Measurements from ENCODE around the gene FAM227A. TPM values are rescaled to one million over a fixed set of nuclear protein-coding genes. Genes with fewer than 3 reads are reported as not detected.

The FAM227A gene
- total and polyA plus RNA-seq, 2 of the 13 experiments (the other 11 are each of a cell fraction or from before 2014, with no cell fraction given) = 1.0 to 1.5 TPM

DNA sequence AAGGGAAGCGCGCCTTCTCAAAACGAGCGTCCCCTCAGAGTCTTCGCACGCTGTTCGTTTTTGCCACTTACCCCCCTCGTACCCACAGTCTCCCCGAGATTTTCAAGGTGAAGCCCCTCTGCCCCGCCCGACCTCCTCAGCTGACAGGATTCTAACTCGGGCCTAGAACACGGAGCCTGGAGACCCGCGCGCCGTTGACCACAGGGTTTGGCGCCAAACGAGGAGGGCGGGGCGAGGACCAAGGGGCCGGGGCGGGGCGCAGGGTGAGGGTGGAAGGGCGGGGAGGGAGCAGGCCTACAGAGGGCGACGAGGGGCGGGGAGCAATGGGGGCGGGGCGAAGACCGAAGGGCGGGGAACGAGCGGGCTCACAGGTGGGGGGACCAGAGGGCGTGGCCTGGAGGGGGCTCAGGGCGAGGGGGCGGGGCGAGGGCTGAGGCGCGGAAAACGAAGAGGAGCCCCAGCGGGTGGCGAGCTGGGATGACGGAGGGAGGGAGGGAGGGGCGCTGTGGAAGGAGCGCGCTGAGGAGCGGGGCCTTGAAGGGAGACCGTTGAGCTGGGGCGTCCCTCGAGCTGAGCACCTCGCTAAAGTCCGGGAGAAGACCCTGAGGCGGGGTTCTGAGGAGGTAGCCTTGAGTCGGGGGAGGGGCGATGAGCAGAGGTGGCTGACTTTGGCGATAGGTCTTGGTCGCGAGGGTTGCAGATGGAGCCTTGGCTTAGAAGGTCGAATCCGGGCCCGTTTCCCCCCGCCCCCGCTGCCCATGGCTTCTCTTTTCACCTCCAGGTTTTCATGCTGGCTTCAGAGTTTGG, 86.0 kb downstream of the FAM227A start, which contains the start of gene DMC1 (continued):
- TF ChIP-seq ARNTL (CRISPR knock-in tag; IDR thresholded peaks at IDR 0.05) (0 out of 2 replicates have a peak, but pooled peaks have one; percentile 2), ZNF468 (CRISPR knock-in tag; IDR thresholded peaks at IDR 0.05) (no peak), POLR2AphosphoS5 (IDR thresholded peaks at IDR 0.05; ENCODE audit: low read depth, low read length) (0 out of 2 replicates have a peak, but pooled peaks have one; percentile 23), HDAC2 (CRISPR knock-in tag; IDR thresholded peaks at IDR 0.05) (no peak), TBL1XR1 (IDR thresholded peaks at IDR 0.05; ENCODE audit: borderline replicate concordance, low read length, partially characterized antibody) (no peak), TOPORS (CRISPR knock-in tag; IDR thresholded peaks at IDR 0.05) (no peak), ZNF777 (CRISPR knock-in tag; IDR thresholded peaks at IDR 0.05) (no peak), TBX2 (CRISPR knock-in tag; IDR thresholded peaks at IDR 0.05; ENCODE audit: borderline replicate concordance) (peak; percentile 46; the same call in 1 of the 2 replicates), KLF6 (CRISPR knock-in tag; IDR thresholded peaks at IDR 0.05) (no peak)
- TF ChIP-seq, protein P1, sequence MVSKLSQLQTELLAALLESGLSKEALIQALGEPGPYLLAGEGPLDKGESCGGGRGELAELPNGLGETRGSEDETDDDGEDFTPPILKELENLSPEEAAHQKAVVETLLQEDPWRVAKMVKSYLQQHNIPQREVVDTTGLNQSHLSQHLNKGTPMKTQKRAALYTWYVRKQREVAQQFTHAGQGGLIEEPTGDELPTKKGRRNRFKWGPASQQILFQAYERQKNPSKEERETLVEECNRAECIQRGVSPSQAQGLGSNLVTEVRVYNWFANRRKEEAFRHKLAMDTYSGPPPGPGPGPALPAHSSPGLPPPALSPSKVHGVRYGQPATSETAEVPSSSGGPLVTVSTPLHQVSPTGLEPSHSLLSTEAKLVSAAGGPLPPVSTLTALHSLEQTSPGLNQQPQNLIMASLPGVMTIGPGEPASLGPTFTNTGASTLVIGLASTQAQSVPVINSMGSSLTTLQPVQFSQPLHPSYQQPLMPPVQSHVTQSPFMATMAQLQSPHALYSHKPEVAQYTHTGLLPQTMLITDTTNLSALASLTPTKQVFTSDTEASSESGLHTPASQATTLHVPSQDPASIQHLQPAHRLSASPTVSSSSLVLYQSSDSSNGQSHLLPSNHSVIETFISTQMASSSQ (IDR thresholded peaks at IDR 0.05; ENCODE audit: low read depth) = no peak
- TF ChIP-seq, protein P1 (CRISPR knock-in tag; IDR thresholded peaks at IDR 0.05; ENCODE audit: borderline replicate concordance) = no peak
- TF ChIP-seq, protein P2, sequence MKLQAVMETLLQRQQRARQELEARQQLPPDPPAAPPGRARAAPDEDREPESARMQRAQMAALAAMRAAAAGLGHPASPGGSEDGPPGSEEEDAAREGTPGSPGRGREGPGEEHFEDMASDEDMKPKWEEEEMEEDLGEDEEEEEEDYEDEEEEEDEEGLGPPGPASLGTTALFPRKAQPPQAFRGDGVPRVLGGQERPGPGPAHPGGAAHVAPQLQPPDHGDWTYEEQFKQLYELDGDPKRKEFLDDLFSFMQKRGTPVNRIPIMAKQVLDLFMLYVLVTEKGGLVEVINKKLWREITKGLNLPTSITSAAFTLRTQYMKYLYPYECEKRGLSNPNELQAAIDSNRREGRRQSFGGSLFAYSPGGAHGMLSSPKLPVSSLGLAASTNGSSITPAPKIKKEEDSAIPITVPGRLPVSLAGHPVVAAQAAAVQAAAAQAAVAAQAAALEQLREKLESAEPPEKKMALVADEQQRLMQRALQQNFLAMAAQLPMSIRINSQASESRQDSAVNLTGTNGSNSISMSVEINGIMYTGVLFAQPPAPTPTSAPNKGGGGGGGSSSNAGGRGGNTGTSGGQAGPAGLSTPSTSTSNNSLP (IDR thresholded peaks at IDR 0.05; ENCODE audit: low read depth, low read length) = no peak

Measured in HepG2 (cell line).